Measurements from ENCODE around the gene MYL3.
"Not testable (repeated sequence)": the region's sequence is repeated elsewhere in the genome, so short reads cannot be mapped to it uniquely, and the experiment has no call there.

Gene MYL3

GRCh38 chr3:46830801-46831200, 32.4 kb downstream of the MYL3 start:
- H3K27ac ChIP-seq: no peak overlapping the region
- TF ChIP-seq ZFX (IDR thresholded peaks at IDR 0.05) (no peak), CTCF (conservative IDR thresholded peaks at IDR 0.05) (no peak)

- TF ChIP-seq CTCF (conservative IDR thresholded peaks at IDR 0.05) (no peak), ZFX (IDR thresholded peaks at IDR 0.05) (no peak)
- H3K27ac ChIP-seq: no peak overlapping the region
These were observed 33.5 kb downstream of the MYL3 start for GRCh38 chr3:46829699-46830208.

GRCh38 chr3:46825450-46825849, 37.8 kb downstream of the MYL3 start:
- no peak for TF ChIP-seq CTCF (conservative IDR thresholded peaks at IDR 0.05)
- no peak for TF ChIP-seq ZFX (IDR thresholded peaks at IDR 0.05)
- no peak overlapping the region for H3K27ac ChIP-seq

GRCh38 chr3:46824211-46824970, 38.9 kb downstream of the MYL3 start:
- no peak for TF ChIP-seq CTCF (conservative IDR thresholded peaks at IDR 0.05)
- TF ChIP-seq ZFX (IDR thresholded peaks at IDR 0.05): no peak

GRCh38 chr3:46823314-46823713, 39.9 kb downstream of the MYL3 start:
- H3K27ac ChIP-seq: not testable (repeated sequence)

More at GRCh38 chr3:46824211-46824970, 38.9 kb downstream of the MYL3 start:
- H3K27ac ChIP-seq: no peak overlapping the region

- H3K27ac ChIP-seq: no peak overlapping the region
- TF ChIP-seq ZFX (IDR thresholded peaks at IDR 0.05) (no peak), CTCF (conservative IDR thresholded peaks at IDR 0.05) (no peak)
These were observed 41.7 kb downstream of the MYL3 start for GRCh38 chr3:46821553-46821952.

- TF ChIP-seq CTCF (conservative IDR thresholded peaks at IDR 0.05): no peak
- TF ChIP-seq ZFX (IDR thresholded peaks at IDR 0.05): no peak
- no peak overlapping the region for H3K27ac ChIP-seq
These were observed 42.4 kb downstream of the MYL3 start for GRCh38 chr3:46820852-46821251.
